Measurements from ENCODE around the gene PLCG2. TPM values are rescaled to one million over a fixed set of nuclear protein-coding genes. Genes with fewer than 3 reads are reported as not detected.

The PLCG2 gene
- total RNA-seq, 1 experiment from 2014 or later: 6.0 TPM

- Mint-ChIP-seq H3K9me3 (no peaks in the 10 kb centered on the region; a peak in 2 of 5 replicates), H3K4me1 (no peaks in the 10 kb centered on the region)
- WGBS (ENCODE audit: extremely low coverage, insufficient read length, low lambda C conversion rate): no CpG with 5 or more reads among the region's 3 CpGs
Measured at GRCh38 chr16:81896902-81897301, 117.8 kb downstream of the PLCG2 start.

More at GRCh38 chr16:81896902-81897301, 117.8 kb downstream of the PLCG2 start:
- Histone ChIP-seq H2BK120ac (ENCODE audit: low read depth, low read length, poor library complexity, severe bottlenecking) (no peak overlapping the region), H3K27ac (ENCODE audit: insufficient read length, low read depth, low read length) (no peak overlapping the region), H3K23me2 (ENCODE audit: insufficient read length, low read depth, low read length, poor library complexity, severe bottlenecking) (no peaks in the 10 kb centered on the region), H3K79me1 (ENCODE audit: insufficient read depth, low read depth, low read length, poor library complexity, severe bottlenecking) (no peaks in the 10 kb centered on the region), H3K4ac (ENCODE audit: low read depth, low read length) (no peak overlapping the region), H3K79me2 (ENCODE audit: insufficient read depth, low read length) (no peaks in the 10 kb centered on the region), H2AK5ac (ENCODE audit: insufficient read length, low read length) (no peak overlapping the region), H3K56ac (ENCODE audit: insufficient read length, low read depth, low read length) (no peak overlapping the region), H2BK15ac (ENCODE audit: low read depth, low read length) (no peak overlapping the region), H4K91ac (ENCODE audit: insufficient read length, low read depth, low read length) (no peak overlapping the region), H2BK5ac (ENCODE audit: insufficient read length, low read length) (no peak overlapping the region), H4K8ac (replicated peaks; ENCODE audit: insufficient read length, low read depth, low read length) (no peak overlapping the region), H3K9ac (ENCODE audit: extremely low read depth, insufficient read length, low read length) (no peak overlapping the region), H2AFZ (ENCODE audit: low read length) (no peak overlapping the region), H4K5ac (ENCODE audit: insufficient read length, low read depth, low read length) (no peak overlapping the region), H3K27me3 (ENCODE audit: insufficient read depth, low read length) (no peaks in the 10 kb centered on the region), H3K4me2 (ENCODE audit: insufficient read depth, insufficient read length, low read length) (no peak overlapping the region), H4K20me1 (ENCODE audit: control insufficient read depth, insufficient read depth, insufficient read length) (no peaks in the 10 kb centered on the region), H3K9me3 (ENCODE audit: control insufficient read depth, low read depth, low read length) (no peaks in the 10 kb centered on the region), H2BK12ac (ENCODE audit: insufficient read length, low read depth, low read length) (no peak overlapping the region), H3K14ac (ENCODE audit: insufficient read depth, low read length) (no peak overlapping the region), H3K23ac (ENCODE audit: insufficient read length, low read depth, low read length) (no peak overlapping the region), H3K4me1 (ENCODE audit: insufficient read depth, low read length) (no peaks in the 10 kb centered on the region), H3K18ac (ENCODE audit: insufficient read length, low read depth, low read length) (no peak overlapping the region), H3T11ph (ENCODE audit: low read length) (no peak overlapping the region), H2BK20ac (ENCODE audit: low read depth, low read length, poor library complexity, severe bottlenecking) (no peak overlapping the region)
- Mint-ChIP-seq H3K36me3 (ENCODE audit: insufficient read depth in 1 of 3, low read depth in 3 of 3) (peaks cover 0 to 10% (median 3%) of the 10 kb centered on the region in 3 experiments; a peak in 1 of 7 replicates), H3K27ac (no peak overlapping the region), H3K4me3 (no peak overlapping the region), H3K27me3 (ENCODE audit: low read depth) (no peaks in the 10 kb centered on the region)
- DNase-seq: no peak
- no peak for TF ChIP-seq CTCF (conservative IDR thresholded peaks at IDR 0.05)
